OCI-LY1 (cell line): ENCODE data around the gene NFATC2IP.

Experiments used
- EZH2 ChIP-seq: fragments of 200-600 bp; sonication (generic), shearing (Covaris generic); IDR thresholded peaks from 2 replicates; pipeline ENCODE4 v1.8.0; 2017; ENCODE audit warnings: borderline replicate concordance, mixed run types, mild to moderate bottlenecking, antibody characterized with exemption, low read length, moderate library complexity, mixed read lengths
- TF ChIP-seq, protein P1 (sequence below): fragments of 200-600 bp; sonication (generic), shearing (Covaris generic); IDR thresholded peaks from 2 replicates; pipeline ENCODE4 v1.5.1; 2017; ENCODE audit warnings: mild to moderate bottlenecking, antibody characterized with exemption, low read length, moderate library complexity, mixed read lengths

DNA sequence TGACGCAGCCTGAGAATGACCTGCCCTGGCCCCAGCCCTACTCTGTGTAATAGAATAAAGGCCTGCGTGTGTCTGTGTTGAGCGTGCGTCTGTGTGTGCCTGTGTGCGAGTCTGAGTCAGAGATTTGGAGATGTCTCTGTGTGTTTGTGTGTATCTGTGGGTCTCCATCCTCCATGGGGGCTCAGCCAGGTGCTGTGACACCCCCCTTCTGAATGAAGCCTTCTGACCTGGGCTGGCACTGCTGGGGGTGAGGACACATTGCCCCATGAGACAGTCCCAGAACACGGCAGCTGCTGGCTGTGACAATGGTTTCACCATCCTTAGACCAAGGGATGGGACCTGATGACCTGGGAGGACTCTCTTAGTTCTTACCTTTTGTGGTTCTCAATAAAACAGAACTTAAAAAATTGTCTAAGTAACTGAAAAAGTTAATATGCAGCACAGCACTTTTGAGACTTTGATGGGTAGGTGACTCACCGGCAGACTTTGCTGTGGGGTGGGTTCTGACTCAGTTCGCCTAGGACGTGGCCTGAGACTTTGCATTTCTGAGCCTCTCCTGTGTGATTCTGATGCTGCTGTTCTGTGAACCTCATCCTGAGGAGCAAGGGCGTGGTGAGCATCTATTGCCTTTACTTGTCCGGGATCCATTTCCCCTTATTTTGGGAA, 39.8 kb downstream of the NFATC2IP start:
- TF ChIP-seq, protein P1, sequence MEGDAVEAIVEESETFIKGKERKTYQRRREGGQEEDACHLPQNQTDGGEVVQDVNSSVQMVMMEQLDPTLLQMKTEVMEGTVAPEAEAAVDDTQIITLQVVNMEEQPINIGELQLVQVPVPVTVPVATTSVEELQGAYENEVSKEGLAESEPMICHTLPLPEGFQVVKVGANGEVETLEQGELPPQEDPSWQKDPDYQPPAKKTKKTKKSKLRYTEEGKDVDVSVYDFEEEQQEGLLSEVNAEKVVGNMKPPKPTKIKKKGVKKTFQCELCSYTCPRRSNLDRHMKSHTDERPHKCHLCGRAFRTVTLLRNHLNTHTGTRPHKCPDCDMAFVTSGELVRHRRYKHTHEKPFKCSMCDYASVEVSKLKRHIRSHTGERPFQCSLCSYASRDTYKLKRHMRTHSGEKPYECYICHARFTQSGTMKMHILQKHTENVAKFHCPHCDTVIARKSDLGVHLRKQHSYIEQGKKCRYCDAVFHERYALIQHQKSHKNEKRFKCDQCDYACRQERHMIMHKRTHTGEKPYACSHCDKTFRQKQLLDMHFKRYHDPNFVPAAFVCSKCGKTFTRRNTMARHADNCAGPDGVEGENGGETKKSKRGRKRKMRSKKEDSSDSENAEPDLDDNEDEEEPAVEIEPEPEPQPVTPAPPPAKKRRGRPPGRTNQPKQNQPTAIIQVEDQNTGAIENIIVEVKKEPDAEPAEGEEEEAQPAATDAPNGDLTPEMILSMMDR: no peak
- no peak for TF ChIP-seq EZH2
